ENCODE measurements around the gene LRIG3. TPM values are rescaled to one million over a fixed set of nuclear protein-coding genes. Genes with fewer than 3 reads are reported as not detected.
"Not testable (repeated sequence)": the region's sequence is repeated elsewhere in the genome, so short reads cannot be mapped to it uniquely, and the experiment has no call there.

The LRIG3 gene
- polyA plus RNA-seq, 1 experiment = 80.1 TPM

DNA sequence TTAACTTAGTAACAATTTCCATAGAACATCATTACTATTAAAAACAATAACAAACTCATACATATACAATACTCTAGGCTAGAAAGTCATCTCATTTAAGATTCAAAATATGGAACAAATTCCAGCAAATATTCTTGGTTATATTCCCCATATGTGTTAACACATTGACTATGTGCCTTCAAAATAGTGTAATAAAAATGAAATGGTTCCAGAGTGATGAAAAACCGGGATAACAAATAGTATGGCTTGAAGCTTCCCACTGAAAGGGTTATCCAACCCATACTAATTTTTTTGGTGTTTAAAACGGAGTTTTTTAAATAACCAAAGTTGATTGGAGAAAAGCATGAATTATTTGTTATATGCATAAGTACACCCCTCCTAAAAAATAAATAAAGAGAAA lies 5.3 kb downstream of the LRIG3 start:
- Histone ChIP-seq H3K27me3 (ENCODE audit: control insufficient read depth, insufficient read depth, low read length) (no peaks in the 10 kb centered on the region), H3K9me3 (ENCODE audit: control insufficient read depth, insufficient read depth, low read length) (peaks cover 3% of the 10 kb centered on the region; the same call in 1 of the 2 replicates), H3K27ac (ENCODE audit: low read depth, low read length) (no peak overlapping the region), H3K4me3 (ENCODE audit: low read depth, low read length) (peak overlapping the region; percentile 75)
- POLR2A ChIA-PET = no interaction called here
- TF ChIP-seq CTCF (IDR thresholded peaks at IDR 0.05; ENCODE audit: low read depth, low read length) = no peak
- no peak for DNase-seq (ENCODE audit: low read depth, low spot score)
- CTCF ChIA-PET = interaction anchor here (1.2 to 4.8 kb wide), 2 partner anchors 374 to 375 kb away, joined by 6 to 35 read pairs; no protein-coding TSS in a partner anchor

GRCh38 chr12:58914457-58914856 lies 5.8 kb downstream of the LRIG3 start:
- H3K27me3 ChIP-seq (ENCODE audit: control insufficient read depth, insufficient read depth, low read length) = no peaks in the 10 kb centered on the region
- no peak overlapping the region; the same call in 1 of the 2 replicates for H3K4me3 ChIP-seq (ENCODE audit: low read depth, low read length)
- ChIA-PET POLR2A (no interaction called here), CTCF (interaction anchor here (1.2 kb wide), 1 partner anchor 374 kb away, joined by 6 read pairs; no protein-coding TSS in a partner anchor)
- no peak for TF ChIP-seq CTCF (IDR thresholded peaks at IDR 0.05; ENCODE audit: low read depth, low read length)
- H3K27ac ChIP-seq (ENCODE audit: low read depth, low read length) = no peak overlapping the region
- no peak for DNase-seq (ENCODE audit: low read depth, low spot score)
- H3K9me3 ChIP-seq (ENCODE audit: control insufficient read depth, insufficient read depth, low read length) = no peaks in the 10 kb centered on the region

DNA sequence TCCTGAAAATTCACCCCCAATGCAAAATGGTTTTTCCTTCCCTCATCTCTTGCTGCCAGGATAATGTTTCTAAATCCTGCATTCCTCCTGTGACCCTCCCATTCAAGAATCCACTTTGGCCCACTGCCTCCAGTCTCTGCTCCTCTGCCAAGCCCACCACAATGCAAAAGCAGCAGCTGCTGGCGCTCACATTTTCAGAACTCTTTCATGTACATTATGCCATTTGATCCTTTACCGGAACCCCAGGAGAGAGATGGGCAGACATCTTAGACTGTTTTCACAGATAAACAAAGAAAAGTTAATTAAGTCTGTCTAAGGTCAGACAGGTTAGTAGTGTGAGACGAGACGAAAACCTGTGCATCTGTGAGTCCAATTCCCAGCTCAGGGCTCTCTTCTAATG lies 12.9 kb downstream of the LRIG3 start:
- POLR2A ChIA-PET = no interaction called here
- no peaks in the 10 kb centered on the region for H3K27me3 ChIP-seq (ENCODE audit: control insufficient read depth, insufficient read depth, low read length)
- no peaks in the 10 kb centered on the region for H3K9me3 ChIP-seq (ENCODE audit: control insufficient read depth, insufficient read depth, low read length)
- CTCF ChIA-PET = interaction anchor here (2.2 kb wide), 1 partner anchor 367 kb away, joined by 7 read pairs; no protein-coding TSS in a partner anchor
- no peak for TF ChIP-seq CTCF (IDR thresholded peaks at IDR 0.05; ENCODE audit: low read depth, low read length)
- DNase-seq (ENCODE audit: low read depth, low spot score) = no peak
- H3K4me3 ChIP-seq (ENCODE audit: low read depth, low read length) = no peak overlapping the region
- H3K27ac ChIP-seq (ENCODE audit: low read depth, low read length) = no peak overlapping the region

DNA sequence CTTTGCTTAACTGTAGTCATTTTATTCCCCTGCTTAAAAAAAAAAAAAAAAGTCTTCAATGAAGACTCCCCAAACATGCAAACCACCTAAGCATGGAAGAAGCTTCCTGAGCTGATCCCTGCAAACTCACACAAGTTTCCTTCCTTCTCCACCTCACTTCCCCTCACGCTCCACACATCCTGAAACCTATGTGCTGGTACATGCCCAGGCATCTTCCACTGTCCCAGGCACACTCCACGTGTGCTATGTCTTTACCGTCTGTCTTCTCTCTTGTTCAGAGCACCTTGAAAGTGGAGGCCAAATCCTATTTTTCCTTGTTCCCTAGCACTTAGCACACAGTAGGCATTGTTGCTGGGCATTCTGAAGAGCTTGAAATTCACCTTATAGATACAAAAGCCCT lies 13.4 kb downstream of the LRIG3 start:
- Histone ChIP-seq H3K9me3 (ENCODE audit: control insufficient read depth, insufficient read depth, low read length) (no peaks in the 10 kb centered on the region), H3K27ac (ENCODE audit: low read depth, low read length) (no peak overlapping the region), H3K4me3 (ENCODE audit: low read depth, low read length) (no peak overlapping the region), H3K27me3 (ENCODE audit: control insufficient read depth, insufficient read depth, low read length) (no peaks in the 10 kb centered on the region)
- CTCF ChIA-PET = interaction anchor here (2.2 kb wide), 1 partner anchor 366 kb away, joined by 7 read pairs; no protein-coding TSS in a partner anchor
- POLR2A ChIA-PET = no interaction called here
- DNase-seq (ENCODE audit: low read depth, low spot score) = no peak
- TF ChIP-seq CTCF (IDR thresholded peaks at IDR 0.05; ENCODE audit: low read depth, low read length) = no peak

DNA sequence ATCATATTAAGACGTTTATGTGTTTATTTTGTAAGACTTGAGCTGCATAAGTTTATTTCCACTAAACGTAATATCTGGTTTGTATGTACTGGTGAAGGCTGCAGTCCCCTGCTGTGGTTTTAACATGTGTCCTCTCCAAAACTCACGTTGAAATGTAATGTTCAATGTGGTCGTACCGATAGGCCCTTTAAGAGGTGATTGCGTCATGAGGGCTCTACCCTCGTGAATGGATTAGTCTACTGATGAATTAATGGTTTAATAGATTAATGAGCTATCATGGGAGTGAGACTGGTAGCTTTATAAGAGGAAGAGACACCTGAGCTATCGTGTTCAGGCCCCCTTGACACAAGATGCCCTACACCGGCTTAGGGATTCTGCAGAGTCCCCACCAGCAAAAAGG lies 14.9 kb downstream of the LRIG3 start:
- Histone ChIP-seq H3K27me3 (ENCODE audit: control insufficient read depth, insufficient read depth, low read length) (no peaks in the 10 kb centered on the region), H3K27ac (ENCODE audit: low read depth, low read length) (no peak overlapping the region), H3K4me3 (ENCODE audit: low read depth, low read length) (no peak overlapping the region), H3K9me3 (ENCODE audit: control insufficient read depth, insufficient read depth, low read length) (no peaks in the 10 kb centered on the region)
- ChIA-PET CTCF (interaction anchor here (1.2 kb wide), 1 partner anchor 365 kb away, joined by 3 read pairs; no protein-coding TSS in a partner anchor), POLR2A (no interaction called here)
- no peak for DNase-seq (ENCODE audit: low read depth, low spot score)
- no peak for TF ChIP-seq CTCF (IDR thresholded peaks at IDR 0.05; ENCODE audit: low read depth, low read length)

DNA sequence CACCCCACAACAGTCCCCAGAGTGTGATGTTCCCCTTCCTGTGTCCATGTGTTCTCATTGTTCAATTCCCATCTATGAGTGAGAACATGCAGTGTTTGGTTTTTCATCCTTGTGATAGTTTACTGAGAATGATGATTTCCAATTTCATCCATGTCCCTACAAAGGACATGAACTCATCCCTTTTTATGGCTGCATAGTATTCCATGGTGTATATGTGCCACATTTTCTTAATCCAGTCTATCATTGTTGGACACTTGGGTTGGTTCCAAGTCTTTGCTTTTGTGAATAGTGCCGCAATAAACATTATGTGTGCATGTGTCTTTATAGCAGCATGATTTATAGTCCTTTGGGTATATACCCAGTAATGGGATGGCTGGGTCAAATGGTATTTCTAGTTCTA lies 17.6 kb downstream of the LRIG3 start:
- CTCF ChIA-PET; POLR2A ChIA-PET; H3K27me3 ChIP-seq (ENCODE audit: control insufficient read depth, insufficient read depth, low read length); H3K27ac ChIP-seq (ENCODE audit: low read depth, low read length); H3K4me3 ChIP-seq (ENCODE audit: low read depth, low read length); DNase-seq (ENCODE audit: low read depth, low spot score); H3K9me3 ChIP-seq (ENCODE audit: control insufficient read depth, insufficient read depth, low read length): not testable (repeated sequence)

Measured in AG04450 (cell line).